PC-3 (cell line): ENCODE results near the gene CDK4.

Source experiments
- EZH2 ChIP-seq: fragments of 300-600 bp; sonication (generic); IDR thresholded peaks from one replicate; pipeline ENCODE4 v1.6.1; 2017; ENCODE audit warnings: antibody characterized with exemption, mild to moderate bottlenecking, low read length; ENCODE audit not compliant: unreplicated experiment
- EZH2phosphoT487 ChIP-seq: fragments of 300-600 bp; sonication (generic); IDR thresholded peaks from 2 replicates; pipeline ENCODE4 v1.6.1; 2018; ENCODE audit warnings: mild to moderate bottlenecking, antibody characterized with exemption, low read length, borderline replicate concordance
- TF ChIP-seq, protein P1 (sequence below): fragments of 300-600 bp; sonication (generic); conservative IDR thresholded peaks from 2 replicates; pipeline ENCODE4 v1.5.1; 2017; ENCODE audit warnings: antibody characterized with exemption, low read depth, mild to moderate bottlenecking, low read length

DNA sequence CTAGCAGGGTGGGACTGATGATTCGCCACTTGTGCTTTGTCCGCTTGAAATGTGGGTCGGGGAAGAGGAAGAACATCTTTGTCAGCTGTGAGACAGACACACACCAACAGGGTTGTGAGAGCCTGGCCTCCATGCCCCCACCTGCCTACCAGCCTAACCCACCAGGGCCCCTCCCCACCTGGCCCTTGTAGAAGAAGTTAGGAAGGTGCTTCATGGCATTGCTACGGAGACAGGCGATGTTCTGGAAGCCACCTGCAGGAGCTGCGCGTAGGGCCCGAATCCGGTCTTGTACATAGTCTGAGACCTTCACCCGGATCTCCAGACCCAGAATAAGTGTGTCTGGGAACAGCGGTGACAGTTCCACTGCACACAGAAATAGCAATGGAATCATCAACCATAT lies 17.5 kb upstream of the CDK4 start:
- TF ChIP-seq, protein P1, sequence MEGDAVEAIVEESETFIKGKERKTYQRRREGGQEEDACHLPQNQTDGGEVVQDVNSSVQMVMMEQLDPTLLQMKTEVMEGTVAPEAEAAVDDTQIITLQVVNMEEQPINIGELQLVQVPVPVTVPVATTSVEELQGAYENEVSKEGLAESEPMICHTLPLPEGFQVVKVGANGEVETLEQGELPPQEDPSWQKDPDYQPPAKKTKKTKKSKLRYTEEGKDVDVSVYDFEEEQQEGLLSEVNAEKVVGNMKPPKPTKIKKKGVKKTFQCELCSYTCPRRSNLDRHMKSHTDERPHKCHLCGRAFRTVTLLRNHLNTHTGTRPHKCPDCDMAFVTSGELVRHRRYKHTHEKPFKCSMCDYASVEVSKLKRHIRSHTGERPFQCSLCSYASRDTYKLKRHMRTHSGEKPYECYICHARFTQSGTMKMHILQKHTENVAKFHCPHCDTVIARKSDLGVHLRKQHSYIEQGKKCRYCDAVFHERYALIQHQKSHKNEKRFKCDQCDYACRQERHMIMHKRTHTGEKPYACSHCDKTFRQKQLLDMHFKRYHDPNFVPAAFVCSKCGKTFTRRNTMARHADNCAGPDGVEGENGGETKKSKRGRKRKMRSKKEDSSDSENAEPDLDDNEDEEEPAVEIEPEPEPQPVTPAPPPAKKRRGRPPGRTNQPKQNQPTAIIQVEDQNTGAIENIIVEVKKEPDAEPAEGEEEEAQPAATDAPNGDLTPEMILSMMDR: no peak
- TF ChIP-seq EZH2phosphoT487: no peak
- TF ChIP-seq EZH2: no peak
